ENCODE data around the gene KPNA1.

The KPNA1 gene

DNA sequence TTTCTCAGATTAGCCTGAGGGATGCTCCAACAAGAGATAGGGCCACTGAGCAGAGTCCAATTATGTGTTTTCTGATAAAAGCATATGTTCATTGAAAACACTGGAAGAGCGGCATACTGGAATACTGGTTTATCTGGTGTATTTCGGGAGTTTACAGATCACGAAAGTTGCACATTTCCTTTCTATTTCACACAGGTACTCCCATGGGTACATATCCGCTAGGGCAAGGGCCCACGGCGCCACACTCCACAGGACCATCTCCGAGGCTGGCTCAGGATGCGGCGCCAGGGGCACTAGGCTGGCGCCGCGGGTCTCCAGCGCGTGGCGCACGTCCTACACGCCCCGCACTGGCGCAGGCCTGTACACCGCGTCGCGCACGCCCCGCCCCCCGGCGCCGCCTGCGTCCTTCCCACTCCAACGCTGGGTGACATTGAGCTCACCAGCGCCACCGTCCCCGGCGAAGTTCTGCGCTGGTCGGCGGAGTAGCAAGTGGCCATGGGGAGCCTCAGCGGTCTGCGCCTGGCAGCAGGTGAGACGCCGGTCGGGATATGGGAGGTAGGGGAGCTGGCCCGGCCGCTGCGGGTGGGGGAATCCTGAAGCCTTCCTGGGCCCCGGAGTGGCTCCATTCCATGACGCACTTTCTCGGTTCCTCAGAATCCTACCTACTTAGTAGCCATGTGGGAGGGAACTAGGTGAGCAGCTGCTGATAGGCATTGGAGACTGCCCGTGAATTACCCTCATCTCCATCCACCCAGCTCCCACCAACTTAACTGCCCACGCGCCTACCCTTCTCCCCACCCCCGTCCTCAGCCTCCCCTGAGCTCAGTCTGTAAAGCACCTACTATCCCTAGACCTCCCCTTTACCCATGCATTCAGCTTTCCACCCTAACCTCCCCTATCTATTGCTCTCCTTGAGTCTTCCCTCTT, 130.7 kb downstream of the KPNA1 start, which contains the start of gene FAM162A:
FAM162A (plus strand) TSS at position 412 of the 927 bp plus-strand sequence; CDS start at position 496, 84 bp downstream.
- DNase-seq (ENCODE audit: low read depth in 2 of 2) = peak; percentile 81 to 85

DNA sequence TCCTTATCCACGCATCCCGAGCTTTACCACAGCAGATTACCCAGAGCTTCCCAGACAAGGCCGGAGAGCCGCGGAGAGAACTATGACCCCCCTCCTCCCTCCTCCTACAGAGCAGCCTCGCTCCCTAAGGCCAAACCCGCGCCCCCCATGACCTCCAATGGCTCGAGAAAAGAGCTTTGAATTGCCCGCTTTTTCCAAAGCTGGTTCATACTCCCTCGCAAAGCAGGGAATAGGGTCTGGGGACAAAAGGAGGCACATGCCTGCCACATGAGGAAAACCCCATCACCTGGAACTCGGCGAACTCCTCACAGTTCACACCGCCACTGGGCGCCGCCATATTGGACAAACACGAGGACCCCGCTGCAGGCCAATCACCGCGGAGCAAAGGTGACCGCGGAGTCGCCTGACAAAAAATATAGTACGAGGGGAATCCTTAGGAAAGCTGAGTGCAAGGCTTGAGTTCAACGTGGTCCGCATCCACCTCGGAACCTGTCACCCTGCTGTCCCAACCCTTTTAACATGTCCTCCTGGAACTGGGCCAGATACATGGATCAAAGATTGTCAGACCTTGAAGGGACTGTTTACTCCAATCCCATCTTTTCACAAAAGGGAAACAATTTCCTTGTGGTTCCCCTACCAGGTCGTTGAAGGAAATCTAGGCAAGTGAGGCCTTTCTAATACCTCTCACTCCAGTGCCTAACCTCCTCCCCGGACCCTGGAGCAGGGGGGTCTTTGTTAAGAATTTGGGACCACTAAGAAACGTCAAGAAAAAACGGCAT, 131.7 kb downstream of the KPNA1 start, which contains the start of gene MIX23:
MIX23 (minus strand) TSS at position 344 of the 779 bp plus-strand sequence; CDS start at position 337, 7 bp downstream.
- peak; percentile 64 to 72 for DNase-seq (ENCODE audit: low read depth in 2 of 2)

DNA sequence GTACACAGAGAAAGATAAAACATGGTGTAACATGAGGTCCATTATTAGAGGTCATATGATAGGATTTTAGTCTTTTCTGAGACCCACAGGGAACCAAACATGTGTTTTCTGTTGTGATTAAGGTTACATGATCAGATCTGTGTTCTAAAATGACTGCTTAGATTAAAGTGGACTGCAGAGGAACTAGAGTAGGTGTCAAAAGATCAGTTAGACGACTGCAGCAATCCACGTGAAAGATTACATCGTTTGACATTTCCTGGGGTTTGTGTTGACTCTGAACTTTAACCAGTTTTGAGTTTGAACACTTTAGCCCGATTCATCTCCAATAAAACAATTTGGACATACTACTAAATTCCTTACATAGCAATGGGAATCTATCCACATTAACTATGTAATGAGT, 136.8 kb downstream of the KPNA1 start:
- no peak for DNase-seq (ENCODE audit: low read depth in 2 of 2)

DNA sequence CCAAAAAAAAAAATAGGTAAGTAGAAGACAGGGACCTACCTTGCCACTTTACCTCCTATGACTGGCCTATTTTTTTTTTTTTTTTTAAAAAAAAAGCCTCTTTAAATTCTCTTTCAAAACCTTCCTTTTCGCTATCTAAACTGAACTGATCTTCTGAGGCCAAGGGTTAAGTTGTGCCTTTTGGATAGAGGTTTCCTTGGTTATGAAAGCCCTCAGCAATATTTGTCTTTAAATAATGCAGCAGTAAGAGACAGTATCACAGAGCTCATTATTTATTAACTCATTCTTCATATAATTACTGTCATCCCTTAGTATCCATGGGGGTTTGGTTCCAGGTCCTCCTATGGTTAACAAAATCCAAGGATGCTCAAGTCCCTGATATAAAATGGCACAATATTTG, 140.7 kb downstream of the KPNA1 start:
- DNase-seq (ENCODE audit: low read depth in 2 of 2) = no peak

Measured in activated CD8-positive, alpha-beta memory T cell treated with anti-CD3 and anti-CD28 coated beads for 4 hours (primary cell).